HepG2 (cell line): ENCODE results near the gene CAMK1D. TPM values are rescaled to one million over a fixed set of nuclear protein-coding genes. Genes with fewer than 3 reads are reported as not detected.

Experiments
- ATAC-seq: fragments of 200-7000 bp; cut with Tn5 transposase; 3 replicates; pipeline ENCODE4 v1.9.1; 2020; ENCODE audit warnings: mild to moderate bottlenecking, moderate library complexity
- BruUV-seq: library from RNA; stranded (reverse); fragments of 400-500 nt; replicated peaks from 2 replicates; lab custom pipeline; 2021; lab: Mats Ljungman, UMichigan
- CTCF ChIA-PET: fragments of 300-600 bp; formaldehyde crosslinking; extraction: SDS; loops from one replicate; lab custom pipeline; 2021; ENCODE audit warnings: low total read pairs, inconsistent platforms, low intra/inter-chr PET ratio; lab: Yijun Ruan, JAX
- POLR2A ChIA-PET: fragments of 350-600 bp; sonication (Branson Sonifier 250); formaldehyde crosslinking; loops from one replicate; lab custom pipeline; 2020; ENCODE audit warnings: antibody characterized with exemption, inconsistent platforms; lab: Yijun Ruan, JAX
- DNase-seq: peaks from one replicate; pipeline ENCODE4 v3.0.0-alpha.2; 2015; ENCODE audit warnings: low spot score
- FAIRE-seq: peaks from 3 replicates; lab custom pipeline; 2011; peaks lifted over from hg19 to GRCh38; lab: Jason Lieb, UNC
- H2AFZ ChIP-seq: one replicate; pipeline ENCODE4 v1.6.1; 2011; ENCODE audit warnings: low read length, inconsistent platforms
- H3K27ac ChIP-seq: fragments of 300-600 bp; 3 replicates; pipeline ENCODE4 v1.8.0; 2011; ENCODE audit warnings: mixed run types, mild to moderate bottlenecking, mixed read lengths, low read length, inconsistent platforms; ENCODE audit not compliant: insufficient read depth; ENCODE audit errors: extremely low read length
- H3K27me3 ChIP-seq, 2 experiments: fragments of 200-600 bp in 1 of 2; 2 replicates in 1 of 2; 3 replicates in 1 of 2; pipeline versions ENCODE4 v1.6.0 to v1.8.0; 2011; ENCODE audit warnings: low read length in 2 of 2, mild to moderate bottlenecking in 2 of 2, moderate library complexity in 2 of 2, inconsistent platforms in 1 of 2; ENCODE audit not compliant: insufficient read depth in 2 of 2, control insufficient read depth in 1 of 2
- H3K36me3 ChIP-seq, 2 experiments: fragments of 200-600 bp in 1 of 2; replicated peaks in 1 of 2; 2 replicates in 1 of 2; 3 replicates in 1 of 2; pipeline versions ENCODE4 v1.5.1 to v1.8.0; 2011; ENCODE audit warnings: low read length in 2 of 2, inconsistent platforms in 1 of 2; ENCODE audit not compliant: insufficient read depth in 2 of 2, control insufficient read depth in 1 of 2
- H3K4me1 ChIP-seq: 2 replicates; pipeline ENCODE4 v1.5.1; 2012; ENCODE audit warnings: low read length, inconsistent platforms; ENCODE audit not compliant: insufficient read depth
- H3K4me2 ChIP-seq: 2 replicates; pipeline ENCODE4 v1.6.0; 2011; ENCODE audit warnings: low read depth, low read length, inconsistent platforms
- H3K4me3 ChIP-seq, 3 experiments: fragments of 200-600 bp in 1 of 3; sonication (generic), shearing (Covaris generic) in 1 of 3; replicated peaks in 1 of 3; 2 replicates each; pipeline ENCODE4 v1.5.1; 2011 to 2016; ENCODE audit warnings: low read length in 3 of 3, inconsistent platforms in 2 of 3, low read depth in 2 of 3, mild to moderate bottlenecking in 2 of 3, control low read depth in 1 of 3, mixed read lengths in 1 of 3; ENCODE audit not compliant: insufficient read depth in 1 of 3
- H3K79me2 ChIP-seq: one replicate; pipeline ENCODE4 v1.6.1; 2011; ENCODE audit warnings: low read length, inconsistent platforms; ENCODE audit not compliant: insufficient read depth
- H3K9ac ChIP-seq: 2 replicates; pipeline ENCODE4 v1.6.0; 2011; ENCODE audit warnings: mild to moderate bottlenecking, low read depth, low read length, inconsistent platforms; ENCODE audit not compliant: insufficient read depth
- H3K9me3 ChIP-seq: 2 replicates; pipeline ENCODE4 v1.5.1; 2012; ENCODE audit warnings: mild to moderate bottlenecking, low read length
- H4K20me1 ChIP-seq: 2 replicates; pipeline ENCODE4 v1.6.0; 2011; ENCODE audit warnings: inconsistent platforms, mild to moderate bottlenecking, low read length, moderate library complexity; ENCODE audit not compliant: insufficient read depth
- AHDC1 ChIP-seq: sonication (generic); formaldehyde crosslinking; IDR thresholded peaks from 2 replicates; pipeline ENCODE4 v1.5.1; 2020; ENCODE audit warnings: mild to moderate bottlenecking, missing genetic modification reagents, borderline replicate concordance
- CCAR2 ChIP-seq: fragments of 200-400 bp; formaldehyde crosslinking; optimal IDR thresholded peaks from 2 replicates; pipeline ENCODE3; 2018; ENCODE audit warnings: low read depth, mild to moderate bottlenecking, low read length, moderate library complexity
- KAT7 ChIP-seq: IDR thresholded peaks from 2 replicates; pipeline ENCODE4 v1.6.1; 2018; ENCODE audit warnings: borderline replicate concordance, missing compliant biosample characterization
- SRF ChIP-seq: IDR thresholded peaks from 2 replicates; pipeline ENCODE4 v1.6.1; 2011; ENCODE audit warnings: mild to moderate bottlenecking, low read depth, low read length, moderate library complexity
- TARDBP ChIP-seq: sonication (generic); formaldehyde crosslinking; IDR thresholded peaks from 2 replicates; pipeline ENCODE4 v1.8.0; 2022; ENCODE audit warnings: mild to moderate bottlenecking, missing genetic modification reagents
- TFAP4 ChIP-seq: sonication (generic); IDR thresholded peaks from 2 replicates; pipeline ENCODE4 v1.6.1; 2016; ENCODE audit warnings: low read depth, borderline replicate concordance
- ZNF441 ChIP-seq: sonication (generic); formaldehyde crosslinking; IDR thresholded peaks from 2 replicates; pipeline ENCODE4 v1.7.0; 2021; ENCODE audit warnings: missing genetic modification reagents, borderline replicate concordance
- WGBS: methylation state at CpG from one replicate; pipeline ENCODE4 v1.1.6; 2017; ENCODE audit warnings: low lambda C conversion rate; 5-methylcytosine and 5-hydroxymethylcytosine counted together
- in situ Hi-C: cut with HindIII; loops from 2 replicates; pipeline ENCODE4 v1.10.0; 2017; ENCODE audit warnings: low pct_unique_long_range_greater_than_20kb; ENCODE audit not compliant: extremely low pct_ligation_motif_present
- intact Hi-C: fragments of 100-400 bp; cut with micrococcal nuclease; formaldehyde crosslinking; loops from one replicate; pipeline ENCODE4 v1.10.0; 2022; ENCODE audit not compliant: unreplicated experiment
- polyA plus RNA-seq, 8 experiments: library from polyadenylated mRNA; depleted of rRNA in 3 of 8; stranded (reverse) in 7 of 8; unstranded in 1 of 8; fragments of >200 nt; fragmentation: Illumina TruSeq in 4 of 8; extraction: Trizol in 4 of 8; gene quantifications; 2 replicates each; pipeline versions ENCODE4 v1.2.1 to v1.2.3, GENCODE V29; 2011 to 2016; ENCODE audit warnings: low read depth in 4 of 8, missing spikeins in 1 of 8, mixed read lengths in 1 of 8; ENCODE audit not compliant: insufficient read depth in 1 of 8
- total RNA-seq, 5 experiments: library from RNA; depleted of rRNA; stranded (reverse); fragments of >200 nt; fragmentation: Illumina TruSeq; extraction: Trizol; gene quantifications; 2 replicates each; pipeline ENCODE4 v1.2.3, GENCODE V29; 2016; ENCODE audit warnings: low read depth in 1 of 5
- TF ChIP-seq, protein P1 (sequence below): sonication (generic); formaldehyde crosslinking; IDR thresholded peaks from 2 replicates; pipeline ENCODE4 v1.8.1; 2023; ENCODE audit warnings: missing genetic modification reagents, inconsistent platforms, borderline replicate concordance

CAMK1D gene
- total and polyA plus RNA-seq, 2 of the 13 experiments (the other 11 are each of a cell fraction or from before 2014, with no cell fraction given) = under 0.01 TPM; not detected in 1

DNA sequence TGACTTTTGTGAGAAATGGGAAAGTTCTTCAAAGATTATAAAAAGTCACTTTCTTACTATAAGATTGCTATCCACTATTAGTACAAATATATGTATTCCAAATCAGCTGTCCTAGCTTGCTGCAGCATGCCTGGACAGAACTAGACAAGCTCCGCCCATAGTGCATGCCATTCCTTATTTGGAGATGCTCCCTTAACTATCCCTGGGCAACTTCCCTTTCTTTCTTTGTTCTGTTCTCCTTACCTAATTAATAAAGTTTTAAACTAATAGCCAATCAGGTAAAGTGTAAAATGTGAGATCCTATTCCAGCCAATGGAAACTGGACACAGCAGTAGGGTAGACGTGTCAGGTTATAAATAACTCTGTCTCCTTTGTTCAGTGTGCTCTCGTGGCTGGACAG lies 281.9 kb downstream of the CAMK1D start:
- BruUV-seq = no TSS peak
- Histone ChIP-seq H3K9ac (no peak overlapping the region), H3K4me2 (peak overlapping the region; percentile 63; the same call in 1 of the 2 replicates), H3K4me3 (no peak overlapping the region), H3K27ac (no peak overlapping the region), H3K9me3 (no peaks in the 10 kb centered on the region), H4K20me1 (no peaks in the 10 kb centered on the region), H3K79me2 (no peaks in the 10 kb centered on the region), H3K36me3 (no peaks in the 10 kb centered on the region), H3K27me3 (peaks cover 0 to 6% of the 10 kb centered on the region in 2 experiments; a peak in 1 of 5 replicates), H2AFZ (no peak overlapping the region), H3K4me1 (peaks cover 37% of the 10 kb centered on the region)
- DNase-seq (peak; percentile 32), ATAC-seq (peak; percentile 27; the same call in 1 of the 3 replicates), FAIRE-seq (no peak)
- WGBS = 39% methylated on average over 3 of the region's 3 CpGs
- in situ Hi-C loops = no loop called here
- TF ChIP-seq CCAR2 (no peak), SRF (peak; percentile 81; the same call in 1 of the 2 replicates), TARDBP (CRISPR knock-in tag) (peak; percentile 8; the same call in 1 of the 2 replicates)
- intact Hi-C loops = no loop called here
- ChIA-PET CTCF (no interaction called here), POLR2A (interaction anchor here (1.6 kb wide), 1 partner anchor 435 kb away, joined by 4 read pairs; the partner anchor contains the start of genes CDC123 and NUDT5)

GRCh38 chr10:12631787-12632562 lies 282.6 kb downstream of the CAMK1D start:
- 5% methylated on average over 14 of the region's 14 CpGs for WGBS
- in situ Hi-C loops (no loop called here), intact Hi-C loops (no loop called here)
- H3K4me2 ChIP-seq = peak overlapping the region; percentile 63
- H4K20me1 ChIP-seq = no peaks in the 10 kb centered on the region
- ChIA-PET POLR2A (interaction anchor here (1.6 kb wide), 1 partner anchor 436 kb away, joined by 4 read pairs; the partner anchor contains the start of genes CDC123 and NUDT5), CTCF (no interaction called here)
- no peaks in the 10 kb centered on the region for H3K36me3 ChIP-seq
- ATAC-seq (peak; percentile 91), DNase-seq (peak; percentile 69), FAIRE-seq (peak; percentile 51)
- H3K4me3 ChIP-seq = no peak overlapping the region
- no peak overlapping the region for H2AFZ ChIP-seq
- H3K27ac ChIP-seq = peak overlapping the region; percentile 41
- H3K79me2 ChIP-seq = no peaks in the 10 kb centered on the region
- H3K9ac ChIP-seq = no peak overlapping the region; the same call in 1 of the 2 replicates
- peaks cover 37% of the 10 kb centered on the region for H3K4me1 ChIP-seq
- no TSS peak for BruUV-seq
- peaks cover 0 to 6% of the 10 kb centered on the region in 2 experiments; a peak in 1 of 5 replicates for H3K27me3 ChIP-seq
- H3K9me3 ChIP-seq = no peaks in the 10 kb centered on the region
- TF ChIP-seq TFAP4 = peak; percentile 65; the same call in 1 of the 2 replicates
- no peak for TF ChIP-seq KAT7
- no peak for TF ChIP-seq ZNF441 (CRISPR knock-in tag)
- peak; percentile 63; the same call in 1 of the 2 replicates for TF ChIP-seq AHDC1 (CRISPR knock-in tag)
- TF ChIP-seq, protein P1, sequence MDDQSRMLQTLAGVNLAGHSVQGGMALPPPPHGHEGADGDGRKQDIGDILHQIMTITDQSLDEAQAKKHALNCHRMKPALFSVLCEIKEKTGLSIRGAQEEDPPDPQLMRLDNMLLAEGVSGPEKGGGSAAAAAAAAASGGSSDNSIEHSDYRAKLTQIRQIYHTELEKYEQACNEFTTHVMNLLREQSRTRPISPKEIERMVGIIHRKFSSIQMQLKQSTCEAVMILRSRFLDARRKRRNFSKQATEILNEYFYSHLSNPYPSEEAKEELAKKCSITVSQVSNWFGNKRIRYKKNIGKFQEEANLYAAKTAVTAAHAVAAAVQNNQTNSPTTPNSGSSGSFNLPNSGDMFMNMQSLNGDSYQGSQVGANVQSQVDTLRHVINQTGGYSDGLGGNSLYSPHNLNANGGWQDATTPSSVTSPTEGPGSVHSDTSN (CRISPR knock-in tag) = no peak
